Nephron progenitor cell (in vitro differentiated cells): Measurements from ENCODE around the gene LRRC19.

Experiments
- DNase-seq: peaks from one replicate; pipeline ENCODE4 v3.0.0; 2021
- H3K27ac Mint-ChIP-seq: 2 replicates; pipeline ENCODE4 v1.8.0; 2021; ENCODE audit warnings: mild to moderate bottlenecking, moderate library complexity, mixed read lengths
- H3K27me3 Mint-ChIP-seq: 2 replicates; pipeline ENCODE4 v1.8.0; 2021; ENCODE audit warnings: mild to moderate bottlenecking, low read depth, mixed read lengths; ENCODE audit not compliant: poor library complexity
- H3K36me3 Mint-ChIP-seq: 2 replicates; pipeline ENCODE4 v1.8.0; 2021; ENCODE audit warnings: low read depth, mixed read lengths
- H3K4me1 Mint-ChIP-seq: 2 replicates; pipeline ENCODE4 v1.8.0; 2021; ENCODE audit warnings: mixed read lengths
- H3K4me3 Mint-ChIP-seq: 2 replicates; pipeline ENCODE4 v1.8.0; 2021; ENCODE audit warnings: mild to moderate bottlenecking, moderate library complexity, mixed read lengths
- H3K9me3 Mint-ChIP-seq: 2 replicates; pipeline ENCODE4 v1.8.0; 2021; ENCODE audit warnings: mild to moderate bottlenecking, moderate library complexity, mixed read lengths
- CTCF ChIP-seq: fragments of 200-600 bp; sonication (generic); IDR thresholded peaks from 2 replicates; pipeline ENCODE4 v1.5.0; 2021; ENCODE audit warnings: antibody characterized with exemption

Gene LRRC19

GRCh38 chr9:26955921-26956859 is 49.3 kb downstream of the LRRC19 start, which contains the start of gene IFT74:
Gene IFT74 (plus strand): TSS chr9:26956412. CDS start chr9:26961968, 5,556 bp downstream.
- DNase-seq: peak; percentile 94
- Mint-ChIP-seq H3K4me3 (peak within 1 kb of the TSS; percentile 93), H3K4me1 (peaks cover 34% of the 10 kb centered on the region), H3K27me3 (peaks cover 3% of the 10 kb centered on the region), H3K9me3 (no peaks in the 10 kb centered on the region), H3K27ac (peak within 1 kb of the TSS; percentile 99), H3K36me3 (peaks cover 13% of the 10 kb centered on the region)
- no peak for TF ChIP-seq CTCF

GRCh38 chr9:26955222-26955903 is 50.1 kb downstream of the LRRC19 start:
- Mint-ChIP-seq H3K9me3 (no peaks in the 10 kb centered on the region), H3K4me3 (peak overlapping the region; percentile 93), H3K27ac (peak overlapping the region; percentile 99), H3K27me3 (peaks cover 3% of the 10 kb centered on the region), H3K36me3 (peaks cover 13% of the 10 kb centered on the region), H3K4me1 (peaks cover 34% of the 10 kb centered on the region)
- TF ChIP-seq CTCF: no peak
- no peak for DNase-seq

DNA sequence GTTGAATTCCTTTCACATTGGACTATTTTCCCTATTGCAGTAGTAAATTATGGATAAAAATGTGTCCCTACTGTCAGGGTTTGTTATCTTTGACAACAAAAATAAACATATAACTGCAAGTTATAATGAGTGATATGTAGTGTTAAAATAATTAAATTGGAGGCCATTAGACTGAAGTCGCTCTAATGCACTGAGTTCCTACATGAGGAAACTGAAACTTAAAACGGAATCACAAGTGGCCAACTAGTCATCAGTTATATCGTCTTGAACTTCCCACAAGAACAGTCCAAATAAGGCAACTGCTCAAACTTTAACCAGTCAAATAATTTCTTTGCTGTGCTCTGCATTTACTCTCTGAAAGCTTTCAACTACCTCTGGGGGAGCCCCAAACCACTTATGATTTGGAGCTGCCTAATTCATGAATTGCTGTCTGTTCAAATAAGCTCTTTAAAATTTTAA is 51.4 kb downstream of the LRRC19 start:
- TF ChIP-seq CTCF: no peak
- Mint-ChIP-seq H3K4me1 (peaks cover 34% of the 10 kb centered on the region), H3K9me3 (no peaks in the 10 kb centered on the region), H3K27me3 (peaks cover 9% of the 10 kb centered on the region), H3K27ac (peak overlapping the region; percentile 57), H3K4me3 (peak overlapping the region; percentile 50), H3K36me3 (peaks cover 13% of the 10 kb centered on the region)
- DNase-seq: no peak

DNA sequence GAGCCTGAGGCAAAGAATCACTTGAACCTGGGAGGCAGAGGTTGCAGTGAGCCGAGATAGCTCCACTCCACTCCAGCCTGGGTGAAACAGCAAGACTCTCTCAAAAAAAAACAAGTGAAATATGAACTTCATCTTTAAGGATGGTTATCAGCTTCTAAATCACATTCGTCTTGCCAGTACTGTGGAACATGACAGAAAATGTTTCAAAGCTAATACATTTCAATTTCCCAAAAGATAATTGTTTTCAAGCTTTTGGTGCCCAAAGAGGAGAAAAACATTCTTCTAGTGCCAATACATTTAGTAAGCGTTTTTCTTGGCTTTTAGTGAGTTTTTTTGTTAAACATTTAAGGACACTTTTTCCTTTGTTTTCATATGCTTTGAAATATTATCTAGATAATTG is 53.7 kb downstream of the LRRC19 start:
- Mint-ChIP-seq H3K4me1 (peaks cover 33% of the 10 kb centered on the region), H3K4me3 (no peak overlapping the region), H3K36me3 (no peaks in the 10 kb centered on the region), H3K27ac (no peak overlapping the region), H3K27me3 (peaks cover 9% of the 10 kb centered on the region), H3K9me3 (no peaks in the 10 kb centered on the region)
- DNase-seq: no peak
- no peak for TF ChIP-seq CTCF

DNA sequence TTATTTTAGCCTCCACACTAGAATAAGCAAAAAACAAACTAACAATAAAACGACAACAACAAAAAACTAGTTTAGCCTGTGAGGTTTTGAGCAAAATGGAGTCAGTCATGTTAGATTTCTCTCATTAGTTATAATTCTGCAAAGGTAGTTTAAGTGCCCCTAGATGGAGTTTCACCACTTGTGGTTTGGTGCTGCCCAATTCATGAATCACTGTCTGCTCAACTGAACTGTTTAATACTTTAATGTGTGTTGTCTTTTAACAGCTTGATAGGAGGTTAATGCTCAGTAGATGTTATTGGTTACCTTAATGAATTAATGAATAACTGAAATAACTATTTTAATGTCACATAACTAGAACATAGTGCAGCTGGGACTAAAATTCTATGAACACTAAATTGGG is 55.0 kb downstream of the LRRC19 start:
- Mint-ChIP-seq H3K4me3 (no peak overlapping the region), H3K27me3 (peaks cover 9% of the 10 kb centered on the region), H3K9me3 (no peaks in the 10 kb centered on the region), H3K27ac (no peak overlapping the region), H3K4me1 (peaks cover 31% of the 10 kb centered on the region), H3K36me3 (peaks cover 1% of the 10 kb centered on the region)
- no peak for DNase-seq
- no peak for TF ChIP-seq CTCF
